BLaER1 treated with 17β-estradiol and CSF1 and Interleukin-3, amounts not matched to agents 10 nM and 100 nM (cell line): Measurements from ENCODE around the gene DSN1.

Experiments
- H3K27ac ChIP-seq, 11 experiments: shearing (Covaris generic); formaldehyde crosslinking; 2 replicates each; pipeline ENCODE4 v1.8.1; 2022
- H3K27me3 ChIP-seq, 11 experiments: shearing (Covaris generic); formaldehyde crosslinking; 2 replicates each; pipeline ENCODE4 v1.8.1; 2022
- H3K36me3 ChIP-seq, 11 experiments: shearing (Covaris generic); formaldehyde crosslinking; 2 replicates each; pipeline ENCODE4 v1.8.1; 2022
- H3K4me1 ChIP-seq, 10 experiments: shearing (Covaris generic); formaldehyde crosslinking; 2 replicates each; pipeline ENCODE4 v1.8.1; 2022
- H3K4me2 ChIP-seq, 11 experiments: shearing (Covaris generic); formaldehyde crosslinking; 2 replicates each; pipeline ENCODE4 v1.8.1; 2022
- H3K4me3 ChIP-seq, 10 experiments: shearing (Covaris generic); formaldehyde crosslinking; 2 replicates each; pipeline ENCODE4 v1.8.1; 2022
- H3K9ac ChIP-seq, 11 experiments: shearing (Covaris generic); formaldehyde crosslinking; 2 replicates each; pipeline ENCODE4 v1.8.1; 2022
- H3K9me3 ChIP-seq, 11 experiments: shearing (Covaris generic); formaldehyde crosslinking; replicated peaks in 1 of 11; 2 replicates each; pipeline ENCODE4 v1.8.1; 2022
- H4K20me1 ChIP-seq, 11 experiments: shearing (Covaris generic); formaldehyde crosslinking; 2 replicates each; pipeline ENCODE4 v1.8.1; 2022
- Cebpa-rat ChIP-seq, 11 experiments: shearing (Covaris generic); IDR thresholded peaks; 2 replicates each; pipeline ENCODE4 v1.8.1; 2022

The DSN1 gene

GRCh38 chr20:36744243-36744642 lies 29.3 kb downstream of the DSN1 start:
- Histone ChIP-seq H3K27me3 (no peaks in the 10 kb centered on the region), H3K4me1 (peaks cover 15 to 28% (median 22%) of the 10 kb centered on the region in 10 experiments), H3K27ac (no peak overlapping the region), H3K4me3 (no peak overlapping the region; a peak in 1 of 20 replicates), H3K4me2 (peak overlapping the region in 10 of 11 experiments; percentile 91 to 100 (median 98); a peak in 18 of 22 replicates), H4K20me1 (peaks cover 0 to 17% (median 0%) of the 10 kb centered on the region in 11 experiments; a peak in 3 of 22 replicates), H3K9ac (peak overlapping the region in 5 of 11 experiments; percentile 24 to 78 (median 76); a peak in 3 of 22 replicates), H3K36me3 (no peaks in the 10 kb centered on the region), H3K9me3 (no peaks in the 10 kb centered on the region)
- TF ChIP-seq Cebpa-rat (IDR thresholded peaks at IDR 0.05), result no peak

- no peak overlapping the region for H3K27ac ChIP-seq
- H3K4me3 ChIP-seq, result no peak overlapping the region
- TF ChIP-seq Cebpa-rat (IDR thresholded peaks at IDR 0.05), result no peak
- peaks cover 15 to 24% (median 22%) of the 10 kb centered on the region in 10 experiments for H3K4me1 ChIP-seq
- no peak overlapping the region for H3K9ac ChIP-seq
- H3K36me3 ChIP-seq, result no peaks in the 10 kb centered on the region
- no peaks in the 10 kb centered on the region for H3K27me3 ChIP-seq
- H3K9me3 ChIP-seq, result no peaks in the 10 kb centered on the region
- H4K20me1 ChIP-seq, result peaks cover 0 to 17% (median 0%) of the 10 kb centered on the region in 11 experiments; a peak in 3 of 22 replicates
- no peak overlapping the region for H3K4me2 ChIP-seq
These were observed 31.0 kb downstream of the DSN1 start for GRCh38 chr20:36742558-36742957.

GRCh38 chr20:36741072-36741471 lies 32.5 kb downstream of the DSN1 start:
- Histone ChIP-seq H4K20me1 (peaks cover 0 to 30% (median 3%) of the 10 kb centered on the region in 11 experiments; a peak in 5 of 22 replicates), H3K4me1 (peaks cover 20 to 32% (median 26%) of the 10 kb centered on the region in 10 experiments), H3K27me3 (no peaks in the 10 kb centered on the region), H3K36me3 (no peaks in the 10 kb centered on the region), H3K4me2 (no peak overlapping the region), H3K9ac (no peak overlapping the region), H3K9me3 (no peaks in the 10 kb centered on the region), H3K4me3 (no peak overlapping the region), H3K27ac (no peak overlapping the region)
- no peak for TF ChIP-seq Cebpa-rat (IDR thresholded peaks at IDR 0.05)

- TF ChIP-seq Cebpa-rat (IDR thresholded peaks at IDR 0.05), result no peak
- H3K27ac ChIP-seq, result no peak overlapping the region
- 0 out of 22 replicates have a peak, but pooled peaks cover 0 to 7% (median 0%) of the 10 kb centered on the region in 11 experiments for H3K36me3 ChIP-seq
- H3K4me1 ChIP-seq, result peaks cover 20 to 30% (median 22%) of the 10 kb centered on the region in 10 experiments
- no peaks in the 10 kb centered on the region for H3K27me3 ChIP-seq
- H3K4me3 ChIP-seq, result no peak overlapping the region
- no peak overlapping the region for H3K9ac ChIP-seq
- H3K4me2 ChIP-seq, result peak overlapping the region in 9 of 11 experiments; percentile 4 to 45 (median 14); a peak in 8 of 22 replicates
- H3K9me3 ChIP-seq, result no peaks in the 10 kb centered on the region
- H4K20me1 ChIP-seq, result peaks cover 0 to 47% (median 3%) of the 10 kb centered on the region in 11 experiments; a peak in 7 of 22 replicates
These were observed 36.4 kb downstream of the DSN1 start for GRCh38 chr20:36737183-36737499.

GRCh38 chr20:36736451-36737182 lies 36.9 kb downstream of the DSN1 start:
- Histone ChIP-seq H3K27me3 (no peaks in the 10 kb centered on the region), H3K9me3 (no peaks in the 10 kb centered on the region), H3K36me3 (0 out of 22 replicates have a peak, but pooled peaks cover 0 to 7% (median 0%) of the 10 kb centered on the region in 11 experiments), H3K27ac (no peak overlapping the region), H3K4me1 (peaks cover 20 to 30% (median 22%) of the 10 kb centered on the region in 10 experiments), H4K20me1 (peaks cover 0 to 42% (median 3%) of the 10 kb centered on the region in 11 experiments; a peak in 7 of 22 replicates), H3K4me3 (no peak overlapping the region), H3K4me2 (peak overlapping the region in 10 of 11 experiments; percentile 4 to 45 (median 14); a peak in 12 of 22 replicates), H3K9ac (no peak overlapping the region)
- no peak for TF ChIP-seq Cebpa-rat (IDR thresholded peaks at IDR 0.05)

GRCh38 chr20:36732456-36732855 lies 41.1 kb downstream of the DSN1 start:
- no peak for TF ChIP-seq Cebpa-rat (IDR thresholded peaks at IDR 0.05)
- Histone ChIP-seq H3K4me3 (no peak overlapping the region), H3K4me2 (no peak overlapping the region), H3K9ac (no peak overlapping the region), H3K9me3 (no peaks in the 10 kb centered on the region), H3K36me3 (0 out of 22 replicates have a peak, but pooled peaks cover 0 to 7% (median 0%) of the 10 kb centered on the region in 11 experiments), H3K27me3 (no peaks in the 10 kb centered on the region), H3K27ac (no peak overlapping the region), H3K4me1 (peaks cover 20 to 30% (median 22%) of the 10 kb centered on the region in 10 experiments), H4K20me1 (peaks cover 0 to 43% (median 0%) of the 10 kb centered on the region in 11 experiments; a peak in 7 of 22 replicates)

- Histone ChIP-seq H3K9me3 (no peaks in the 10 kb centered on the region), H3K27me3 (no peaks in the 10 kb centered on the region), H4K20me1 (peaks cover 0 to 22% (median 0%) of the 10 kb centered on the region in 11 experiments; a peak in 5 of 22 replicates), H3K9ac (no peak overlapping the region), H3K36me3 (peaks cover 0 to 16% (median 0%) of the 10 kb centered on the region in 11 experiments; a peak in 2 of 22 replicates), H3K27ac (no peak overlapping the region), H3K4me3 (no peak overlapping the region), H3K4me1 (peaks cover 8 to 13% (median 9%) of the 10 kb centered on the region in 10 experiments), H3K4me2 (no peak overlapping the region)
- no peak for TF ChIP-seq Cebpa-rat (IDR thresholded peaks at IDR 0.05)
These were observed 44.6 kb downstream of the DSN1 start for GRCh38 chr20:36728986-36729385.

GRCh38 chr20:36726168-36726567 lies 47.4 kb downstream of the DSN1 start:
- Histone ChIP-seq H3K9ac (no peak overlapping the region), H3K9me3 (no peaks in the 10 kb centered on the region), H4K20me1 (peaks cover 0 to 20% (median 0%) of the 10 kb centered on the region in 11 experiments; a peak in 7 of 22 replicates), H3K4me3 (no peak overlapping the region), H3K27me3 (no peaks in the 10 kb centered on the region), H3K27ac (no peak overlapping the region), H3K36me3 (peaks cover 0 to 18% (median 0%) of the 10 kb centered on the region in 11 experiments; a peak in 4 of 22 replicates), H3K4me2 (no peak overlapping the region), H3K4me1 (peaks cover 0 to 1% (median 0%) of the 10 kb centered on the region in 10 experiments; a peak in 1 of 20 replicates)
- no peak for TF ChIP-seq Cebpa-rat (IDR thresholded peaks at IDR 0.05)

- H3K4me2 ChIP-seq, result peak overlapping the region in 7 of 11 experiments; percentile 3 to 32 (median 23); a peak in 10 of 22 replicates
- TF ChIP-seq Cebpa-rat (IDR thresholded peaks at IDR 0.05), result no peak
These were observed 53.1 kb downstream of the DSN1 start for GRCh38 chr20:36720510-36720909.

More at GRCh38 chr20:36720510-36720909, 53.1 kb downstream of the DSN1 start:
- Histone ChIP-seq H4K20me1 (peaks cover 0 to 9% (median 0%) of the 10 kb centered on the region in 11 experiments; a peak in 6 of 22 replicates), H3K4me3 (no peak overlapping the region), H3K27ac (no peak overlapping the region), H3K9ac (no peak overlapping the region), H3K9me3 (no peaks in the 10 kb centered on the region), H3K4me1 (peaks cover 0 to 12% (median 9%) of the 10 kb centered on the region in 10 experiments; a peak in 16 of 20 replicates), H3K27me3 (no peaks in the 10 kb centered on the region), H3K36me3 (peaks cover 0 to 52% (median 17%) of the 10 kb centered on the region in 11 experiments; a peak in 15 of 22 replicates)
